GM19240 (cell line): ENCODE results near the gene UBE3B.

Source experiments
- DNase-seq: peaks from one replicate; pipeline ENCODE4 v3.0.0; 2011; ENCODE audit warnings: low spot score; ENCODE audit not compliant: insufficient read length

UBE3B gene

DNA sequence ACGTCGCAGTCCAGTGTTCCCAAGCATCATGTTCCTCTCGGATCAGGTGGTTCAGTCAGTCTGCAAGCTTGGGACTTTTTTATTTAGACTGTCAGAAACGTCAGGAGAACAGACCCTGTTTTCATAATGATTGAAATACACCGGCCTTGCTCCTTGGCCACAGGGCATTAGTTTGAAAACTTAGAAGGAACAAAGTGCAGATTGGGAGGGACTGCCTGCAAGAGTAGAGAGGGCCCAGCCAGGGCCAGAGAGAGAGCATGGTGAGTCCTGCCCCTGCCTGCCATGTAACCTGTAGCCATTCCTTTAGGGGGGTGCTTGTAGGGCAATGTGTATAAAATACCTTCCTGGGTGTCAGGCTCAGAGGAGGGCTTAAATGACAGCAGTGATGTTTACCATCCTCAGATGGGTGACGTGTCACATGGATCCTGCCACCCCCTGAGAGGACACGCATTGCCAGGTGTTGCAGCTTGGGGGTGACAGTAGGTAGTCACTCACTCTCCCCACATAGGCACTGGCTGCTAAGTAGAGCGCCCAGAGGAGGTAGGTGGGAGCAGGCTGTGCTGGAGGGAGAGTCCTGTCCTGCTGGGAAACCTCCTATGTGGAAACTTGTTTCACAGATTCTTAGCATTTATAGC lies 50.2 kb downstream of the UBE3B start:
- DNase-seq = no peak

DNA sequence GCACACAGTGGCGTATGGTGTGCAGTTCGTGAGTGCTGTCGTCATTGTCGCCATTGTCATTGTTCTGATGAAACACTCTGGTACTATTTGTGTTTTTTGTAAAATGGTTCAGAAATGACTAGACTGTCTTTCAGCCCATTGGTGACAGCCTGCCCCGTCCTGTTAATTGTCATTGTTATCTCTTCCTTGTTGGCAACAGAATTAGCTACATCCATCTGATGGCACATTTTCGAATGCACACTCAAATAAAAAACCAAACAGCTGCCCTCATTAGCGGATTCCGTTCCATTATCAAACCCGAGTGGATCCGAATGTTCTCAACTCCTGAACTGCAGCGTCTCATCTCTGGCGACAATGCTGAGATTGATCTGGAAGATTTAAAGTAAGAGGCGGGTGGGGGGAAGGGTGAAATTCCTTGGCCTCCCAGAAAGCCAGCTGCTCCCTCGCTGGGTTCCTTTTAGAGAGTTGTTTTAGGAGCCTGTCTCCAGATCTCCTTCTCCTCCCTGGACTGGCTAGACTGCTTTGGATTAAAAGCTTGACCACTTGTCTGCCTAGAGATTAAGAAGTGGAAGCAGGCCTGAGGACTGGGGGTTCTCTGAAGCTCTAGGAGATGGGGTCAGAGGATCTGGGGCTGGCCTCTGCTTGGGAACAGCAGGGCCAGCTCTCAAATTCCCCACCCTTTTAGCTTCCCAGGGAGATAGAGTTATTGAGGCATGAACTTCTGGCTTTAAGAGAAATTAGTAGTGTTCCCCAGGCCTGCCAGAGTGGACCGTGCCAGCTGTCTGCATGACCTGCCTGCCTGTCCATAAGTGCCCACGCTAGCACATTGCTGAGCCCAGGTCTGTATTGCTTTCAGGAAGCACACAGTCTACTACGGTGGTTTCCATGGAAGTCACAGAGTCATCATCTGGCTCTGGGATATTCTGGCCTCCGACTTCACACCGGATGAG lies 52.5 kb downstream of the UBE3B start:
- DNase-seq = no peak

DNA sequence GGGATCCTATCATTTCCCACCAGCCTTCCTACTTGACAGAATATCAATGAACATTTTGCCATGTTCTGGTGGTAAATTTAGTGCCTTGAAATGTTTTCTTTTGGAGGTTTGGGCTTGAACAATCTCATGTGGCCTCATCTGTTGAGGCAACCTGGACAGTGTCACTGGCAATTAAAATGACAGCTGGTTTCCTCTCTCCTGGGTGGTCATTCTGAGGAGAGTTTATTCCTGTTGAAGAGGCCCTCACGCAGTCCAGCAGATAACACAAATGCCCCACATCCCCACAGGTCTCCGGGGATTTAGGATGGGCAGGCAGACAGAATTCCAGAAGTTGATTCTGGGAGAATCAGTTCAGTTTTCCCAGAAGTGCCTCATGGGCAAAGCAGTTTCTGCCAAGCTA lies 54.0 kb downstream of the UBE3B start:
- DNase-seq = no peak

DNA sequence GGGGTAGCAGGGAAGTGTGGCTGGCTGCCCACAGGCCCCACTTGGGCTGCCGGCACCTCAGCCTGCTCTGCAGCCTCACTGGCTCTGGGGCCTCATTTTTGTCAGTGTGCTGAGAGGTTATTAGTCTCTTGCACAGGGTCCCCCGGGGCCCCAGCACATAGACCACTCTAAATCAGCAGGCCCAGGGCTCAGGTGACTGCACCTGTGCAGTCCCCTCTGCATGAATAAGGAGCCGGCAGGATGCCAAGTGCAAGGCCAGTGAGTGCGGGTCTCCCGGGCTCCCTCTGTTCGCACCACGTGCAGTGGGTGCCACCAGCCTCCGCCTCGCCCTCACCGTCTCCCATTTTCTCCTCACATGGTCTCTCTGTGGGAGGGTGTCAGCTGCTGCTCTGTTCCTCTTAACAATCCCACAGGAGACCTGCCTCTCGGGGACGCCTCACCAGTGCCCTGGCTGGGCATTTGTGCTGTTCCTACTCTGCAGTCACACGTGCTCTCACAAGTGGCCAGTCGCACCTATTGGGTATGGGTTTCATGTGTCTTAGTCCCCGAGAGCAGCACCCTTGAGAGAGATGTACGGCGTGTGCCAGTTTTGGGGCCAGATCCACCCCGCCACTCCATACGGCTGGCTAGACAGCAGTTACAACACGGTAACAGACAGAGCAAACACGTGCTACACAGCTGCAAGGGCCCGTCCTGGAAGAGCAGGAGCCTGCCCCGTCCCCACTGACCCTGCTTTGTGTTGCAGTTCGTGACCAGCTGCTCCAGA lies 55.5 kb downstream of the UBE3B start:
- no peak for DNase-seq

DNA sequence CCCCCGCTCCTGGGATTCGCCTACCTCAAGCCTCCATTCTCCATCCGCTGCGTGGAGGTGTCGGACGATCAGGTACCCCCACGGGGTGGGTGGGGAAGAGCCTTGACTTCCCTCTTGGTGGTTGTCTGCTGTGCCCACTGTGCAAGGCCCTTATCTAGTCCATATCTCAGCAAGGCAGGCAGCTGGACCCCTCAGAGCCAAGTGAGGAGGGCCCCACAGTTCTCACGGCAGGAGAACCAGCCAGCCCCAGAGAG lies 56.0 kb downstream of the UBE3B start:
- no peak for DNase-seq

DNA sequence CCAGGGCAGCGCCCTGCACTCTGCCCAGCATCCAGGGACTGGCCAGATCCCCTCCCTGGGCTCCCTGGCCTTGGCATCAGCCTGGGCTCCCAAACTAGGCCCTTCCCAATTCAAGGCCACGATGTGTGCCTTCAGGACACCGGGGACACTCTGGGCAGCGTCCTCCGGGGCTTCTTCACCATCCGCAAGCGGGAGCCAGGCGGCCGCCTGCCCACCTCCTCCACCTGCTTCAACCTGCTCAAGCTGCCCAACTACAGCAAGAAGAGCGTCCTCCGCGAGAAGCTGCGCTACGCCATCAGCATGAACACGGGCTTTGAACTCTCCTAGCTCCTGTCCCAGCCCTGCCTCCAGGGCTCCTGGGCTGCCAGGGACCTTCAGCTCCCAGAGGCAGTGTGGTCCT lies 57.0 kb downstream of the UBE3B start:
- no peak for DNase-seq

DNA sequence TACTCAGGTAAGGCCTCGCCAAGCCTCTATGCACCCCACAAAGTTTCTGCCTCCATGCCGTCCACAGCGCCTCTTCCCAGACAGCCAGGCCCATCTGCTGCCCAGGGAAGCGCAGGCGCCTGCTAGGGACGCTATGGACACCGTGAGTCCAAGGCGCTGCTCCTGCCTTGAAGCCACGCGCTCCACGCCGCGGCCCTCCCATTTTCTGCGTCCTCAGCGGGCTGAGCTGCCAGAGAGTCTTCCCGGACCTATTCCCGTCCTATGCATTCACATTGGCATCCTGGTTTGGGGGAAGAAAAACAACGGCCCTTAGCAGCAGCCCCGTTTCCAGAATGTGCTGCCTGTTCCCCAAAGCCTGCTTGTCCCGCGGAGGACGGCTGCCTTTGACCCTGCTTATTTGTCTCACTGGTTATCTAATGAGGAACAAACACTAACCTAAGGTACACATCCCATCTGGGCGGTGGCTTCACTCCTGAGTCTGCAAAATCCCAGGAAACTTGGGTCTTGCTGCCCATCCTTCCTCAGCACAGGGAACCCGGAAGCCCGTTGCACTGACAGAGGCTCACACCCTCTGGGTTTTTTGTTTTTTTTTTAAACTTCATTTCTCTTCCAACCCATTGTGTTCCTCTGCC lies 57.9 kb downstream of the UBE3B start:
- DNase-seq = no peak

DNA sequence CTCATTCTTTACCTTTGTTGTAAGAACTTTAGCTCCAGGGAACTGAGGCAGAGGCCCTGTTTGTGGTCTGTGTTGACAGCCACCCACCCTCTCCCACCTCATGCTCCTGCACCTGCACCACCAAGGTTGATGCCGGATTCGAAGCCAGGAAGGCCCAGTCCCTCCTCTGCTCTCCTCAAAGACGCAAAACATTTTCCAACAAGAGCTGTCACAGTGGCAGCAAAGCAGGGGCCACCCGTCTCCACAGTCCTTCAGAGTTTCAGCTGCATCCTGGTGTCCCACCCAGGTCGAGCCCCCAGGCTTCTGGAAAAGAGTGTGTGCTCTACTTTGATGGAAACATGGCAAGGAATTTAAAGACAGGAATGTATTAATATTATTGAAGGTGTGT lies 58.4 kb downstream of the UBE3B start:
- no peak for DNase-seq

DNA sequence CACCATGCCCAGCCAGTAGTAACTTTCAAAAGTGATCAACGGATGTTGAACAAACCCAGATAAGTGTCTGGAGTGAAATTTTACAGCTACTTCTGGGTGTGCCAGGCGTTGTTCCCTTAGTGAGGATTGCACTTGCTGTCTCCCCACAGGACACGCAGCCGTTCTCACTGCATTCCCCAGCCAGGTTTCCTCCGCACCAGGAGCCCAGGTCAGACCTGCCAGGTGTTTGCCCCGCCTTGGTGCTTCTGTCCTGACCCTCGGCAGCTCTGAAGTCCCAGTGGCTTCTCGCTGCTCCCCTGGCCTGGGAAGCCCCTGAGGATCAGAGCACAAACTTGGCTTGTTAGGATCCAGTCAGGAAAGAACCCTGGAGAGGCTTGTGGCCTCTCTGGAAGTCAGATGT lies 59.7 kb downstream of the UBE3B start:
- DNase-seq = no peak

DNA sequence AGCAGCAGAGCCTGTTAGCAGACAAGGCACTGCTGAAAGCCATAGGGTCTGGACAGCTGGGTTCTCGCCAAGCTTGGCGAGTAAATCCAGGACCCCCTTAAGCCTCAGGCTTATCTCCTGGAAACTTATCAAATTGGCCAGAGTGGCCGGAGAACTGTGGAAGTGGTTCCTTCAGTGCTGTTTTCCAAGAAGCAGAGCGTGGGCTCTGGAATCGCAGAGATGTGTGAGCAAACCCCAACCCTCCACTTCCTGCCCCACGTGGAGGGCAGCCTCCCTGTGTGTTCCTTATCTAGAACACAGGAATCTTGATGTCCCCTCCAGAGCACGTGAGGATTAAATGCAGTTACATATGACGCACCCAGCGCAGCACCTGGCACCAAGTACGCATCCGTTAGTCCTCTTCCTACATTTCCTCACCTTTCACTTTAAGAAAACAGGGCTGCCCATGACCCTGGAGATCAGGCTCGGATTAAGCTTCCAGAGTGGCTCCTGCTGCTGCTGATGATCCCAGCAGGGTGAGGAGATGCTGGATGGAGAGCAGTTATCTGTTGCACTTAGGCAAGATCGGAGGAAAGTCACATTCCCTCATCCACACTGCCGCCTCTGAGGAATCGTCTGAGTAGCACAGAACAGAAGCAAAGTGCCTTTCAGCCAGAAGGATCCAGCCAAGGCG lies 60.9 kb downstream of the UBE3B start:
- DNase-seq = no peak

DNA sequence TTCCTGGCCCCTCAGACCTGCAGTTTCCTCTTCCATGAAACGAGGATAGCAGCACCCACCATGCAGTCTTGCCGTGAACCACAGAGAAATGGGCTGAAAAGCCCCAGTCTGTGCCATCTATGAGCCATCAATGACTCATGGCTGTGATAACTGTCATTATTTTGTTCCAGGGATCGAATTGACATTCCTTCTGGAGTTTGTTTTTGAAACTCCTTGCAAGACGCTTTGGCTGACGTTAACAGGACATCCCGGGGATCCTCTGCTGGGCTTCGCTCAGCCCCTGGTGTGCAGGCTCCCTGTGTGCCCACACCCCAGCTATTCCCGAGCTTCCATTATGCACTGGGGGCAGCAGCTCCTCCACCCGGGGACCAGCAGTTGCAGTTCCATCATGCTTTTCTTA lies 62.1 kb downstream of the UBE3B start:
- DNase-seq = no peak

DNA sequence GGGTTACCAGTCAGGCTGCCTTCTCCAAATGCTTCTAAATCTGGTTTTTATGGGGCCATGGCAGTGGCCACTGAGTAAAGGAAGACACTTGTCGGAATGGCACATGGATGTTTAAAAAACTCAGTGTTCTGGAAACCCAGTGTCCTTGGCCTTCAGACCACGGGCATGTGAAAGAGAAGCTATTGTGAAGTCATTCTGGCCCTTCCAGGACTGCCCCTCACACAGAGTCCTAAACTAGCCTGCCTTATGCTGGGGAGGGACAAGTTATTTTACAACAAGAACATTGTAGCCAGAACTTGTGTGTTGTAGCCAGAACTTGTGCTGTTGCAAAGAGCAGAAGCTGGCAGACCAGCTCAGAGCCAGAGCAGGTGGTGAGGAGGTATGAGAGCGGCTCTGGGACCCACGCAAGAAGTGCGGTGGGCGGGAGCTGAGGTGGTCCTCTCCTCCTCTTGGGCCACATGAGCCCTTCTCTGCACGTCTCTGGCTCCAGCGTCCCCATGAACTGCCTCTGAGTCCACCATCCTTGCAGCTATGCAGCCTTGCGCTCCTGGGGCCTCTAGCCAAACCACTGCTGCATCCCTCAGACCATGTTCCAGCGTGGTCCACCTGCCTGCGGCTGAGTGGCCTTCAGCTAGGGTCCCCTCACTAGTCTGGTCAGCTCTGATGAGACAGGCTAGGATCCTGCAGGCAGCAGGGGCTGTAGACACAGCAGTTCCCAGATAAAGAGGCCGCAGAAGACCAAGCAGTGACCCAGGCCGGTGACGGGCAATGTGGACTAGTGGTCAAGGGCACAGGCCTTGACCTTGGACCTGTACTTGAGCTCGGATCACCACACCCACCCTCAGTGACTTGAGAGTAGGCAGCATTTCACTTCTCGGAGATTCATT lies 63.3 kb downstream of the UBE3B start:
- DNase-seq = no peak

DNA sequence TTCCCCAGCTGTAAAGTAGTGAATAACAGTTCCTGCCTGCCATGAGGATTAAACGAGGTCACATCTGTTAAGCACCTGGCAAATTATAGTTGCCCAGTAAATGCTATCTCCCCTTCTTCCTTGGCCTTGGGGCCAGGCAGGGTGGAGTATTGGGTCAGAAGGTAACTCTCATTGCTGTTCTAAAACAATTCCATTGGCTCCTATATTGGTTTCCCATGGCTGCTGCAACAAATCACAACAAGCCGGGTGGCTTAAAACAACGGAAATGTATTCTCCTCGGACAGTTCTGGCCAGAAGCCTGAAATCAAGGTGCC lies 63.9 kb downstream of the UBE3B start:
- no peak for DNase-seq

DNA sequence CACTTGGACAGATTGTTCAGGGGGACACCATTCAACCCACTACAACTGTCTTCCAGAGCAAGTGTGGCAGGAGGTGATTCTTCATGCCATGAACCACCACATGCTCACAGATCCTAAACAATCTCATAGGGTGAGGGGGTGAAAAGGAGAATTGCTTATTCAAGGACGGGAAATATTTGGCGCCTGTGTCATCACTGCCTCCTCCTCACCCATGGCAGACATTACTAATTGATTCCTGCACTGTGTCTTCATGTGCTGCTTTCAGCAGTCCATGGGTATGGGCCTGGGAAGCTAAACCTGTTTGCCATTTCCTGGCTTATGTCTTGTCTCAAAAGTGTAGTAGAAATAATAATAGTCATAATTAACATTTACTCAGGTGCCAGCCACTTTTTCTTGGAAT lies 64.6 kb downstream of the UBE3B start:
- no peak for DNase-seq

DNA sequence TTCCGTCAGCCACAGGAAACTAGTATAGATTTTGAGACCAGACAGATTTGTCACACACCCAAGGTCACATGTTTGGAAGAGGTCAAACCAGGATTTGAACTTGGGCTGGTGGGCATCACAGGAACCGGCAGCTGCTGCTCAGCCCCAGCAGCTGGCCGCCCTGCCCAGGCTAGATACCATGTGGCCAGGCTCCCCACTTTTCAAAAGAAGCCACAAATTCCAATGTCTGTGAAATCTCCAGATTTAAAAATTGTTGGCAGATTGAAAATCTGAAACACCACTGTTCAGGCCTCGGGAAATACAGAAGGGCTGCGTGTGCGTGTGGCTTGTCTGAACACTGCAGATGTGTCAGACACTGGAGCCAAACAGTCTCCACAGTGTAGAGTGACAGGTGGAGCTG lies 65.4 kb downstream of the UBE3B start:
- no peak for DNase-seq

DNA sequence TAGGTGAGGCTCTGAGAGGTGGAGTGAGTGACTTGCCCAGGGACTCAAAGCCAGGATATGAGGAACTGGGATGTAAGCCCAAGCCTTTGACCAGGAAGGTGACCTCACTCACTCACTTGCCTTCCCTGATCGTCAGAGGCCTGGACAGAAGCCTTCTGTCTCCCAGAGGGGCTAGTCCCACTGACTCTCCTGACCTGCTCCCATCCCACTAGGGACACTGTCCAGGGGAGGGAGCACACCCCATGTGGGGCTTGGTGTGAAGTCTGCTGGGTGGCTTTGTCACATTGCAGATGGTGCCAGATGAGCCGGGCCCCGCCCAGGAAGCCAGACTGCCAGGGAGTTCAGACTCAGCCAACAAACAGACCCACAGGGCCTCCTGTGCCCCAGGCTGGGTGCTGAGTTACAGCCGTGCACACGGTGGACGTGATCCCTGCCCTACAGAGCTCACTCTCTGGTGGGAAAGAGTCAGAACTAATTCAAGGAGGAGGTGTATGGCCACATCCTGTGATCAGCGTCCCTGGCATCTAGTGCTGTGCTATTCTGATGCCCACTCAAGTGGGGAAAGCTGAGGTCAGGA lies 67.6 kb downstream of the UBE3B start:
- DNase-seq = no peak

DNA sequence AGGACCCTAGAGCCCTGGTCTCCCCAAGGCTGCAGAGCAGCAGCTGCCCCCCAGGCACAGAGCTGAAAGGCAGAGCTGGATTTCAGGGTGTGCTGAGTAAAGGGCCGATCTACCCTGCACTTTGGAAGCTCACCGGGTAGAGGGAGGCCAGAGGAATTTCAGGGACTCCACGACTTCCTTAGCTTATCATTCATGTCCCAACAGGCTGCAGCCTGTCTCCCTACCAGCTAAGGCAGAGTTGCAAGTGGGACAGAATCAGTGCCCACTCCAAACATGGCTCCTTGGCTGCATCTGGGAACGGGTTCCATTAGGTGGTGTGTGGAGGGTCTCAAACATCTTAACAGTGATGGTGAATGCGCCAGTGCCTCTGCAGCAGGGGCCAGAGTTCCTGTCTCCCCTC lies 68.4 kb downstream of the UBE3B start:
- no peak for DNase-seq

DNA sequence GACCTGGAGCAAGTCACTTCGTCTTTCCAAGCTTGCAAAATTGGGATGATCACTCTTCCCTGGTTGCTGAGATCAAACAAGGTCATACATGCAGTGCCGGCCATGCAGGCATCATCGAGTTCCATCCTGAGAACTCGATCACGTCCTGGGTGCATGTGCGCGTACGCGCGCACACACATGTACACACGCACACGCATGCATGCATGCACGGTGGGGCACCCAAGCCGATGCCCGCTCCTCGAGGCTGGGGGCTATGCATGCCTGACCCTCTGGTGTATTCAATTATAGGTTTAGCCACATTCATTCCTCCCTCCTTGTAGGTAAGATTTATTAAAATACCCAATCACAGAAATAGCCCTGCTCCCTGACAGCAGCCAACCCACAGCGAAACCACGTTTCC lies 69.9 kb downstream of the UBE3B start:
- no peak for DNase-seq

DNA sequence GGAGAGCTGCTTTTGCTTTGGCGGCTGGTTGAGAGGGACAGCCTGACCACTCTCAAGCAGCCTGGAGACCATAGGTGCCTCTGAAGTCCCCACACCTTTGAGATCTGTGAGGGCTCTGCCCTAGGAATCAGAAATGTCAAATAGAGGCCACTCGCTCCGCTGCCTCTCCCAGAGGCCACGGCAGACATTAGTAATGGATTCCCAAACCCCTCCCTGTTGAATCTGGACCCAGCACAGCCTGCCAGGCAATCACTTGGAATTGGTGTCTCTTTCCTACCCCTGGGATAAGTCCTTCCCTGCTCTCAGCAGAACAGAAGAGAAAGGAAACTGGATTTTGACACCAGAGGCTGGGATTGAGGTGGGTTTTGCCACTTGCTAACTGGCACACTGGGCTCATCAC lies 70.8 kb downstream of the UBE3B start:
- DNase-seq = no peak

DNA sequence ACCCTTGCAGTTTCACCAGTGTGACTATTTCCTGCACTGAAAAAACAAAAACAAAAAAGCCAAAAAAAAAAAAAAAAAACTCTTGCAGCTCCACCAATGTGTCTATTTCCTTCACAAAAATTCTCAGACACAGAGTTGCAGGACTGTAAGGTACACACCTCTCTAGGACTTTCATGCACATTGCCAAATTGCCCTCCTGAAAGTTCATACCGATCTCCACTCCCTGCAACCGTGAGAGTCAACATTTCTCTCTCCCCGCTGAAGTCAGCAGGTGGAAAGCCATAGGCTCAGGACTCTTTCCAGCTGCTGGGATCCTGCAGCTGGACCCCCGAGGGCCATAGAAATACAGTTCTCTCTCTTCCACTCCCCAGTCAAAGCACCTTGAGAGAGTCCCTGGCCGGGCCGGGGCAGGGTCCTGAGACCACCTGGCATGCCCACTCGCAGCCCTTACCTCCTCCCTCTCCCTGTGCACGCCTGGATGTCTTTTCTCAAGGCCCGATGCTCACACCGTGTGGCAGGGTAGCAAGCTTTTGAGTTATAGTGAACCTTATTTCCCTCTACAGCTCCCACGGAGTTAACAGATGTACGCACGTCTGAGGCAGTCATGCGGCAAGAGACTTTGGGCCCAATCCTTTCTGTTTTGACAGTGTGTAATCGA lies 72.3 kb downstream of the UBE3B start:
- no peak for DNase-seq
